IMR-90 (cell line): ENCODE data around the gene STX8. TPM values are rescaled to one million over a fixed set of nuclear protein-coding genes. Genes with fewer than 3 reads are reported as not detected.

Experiments
- ATAC-seq: fragments of 200-7000 bp; cut with Tn5 transposase; 2 replicates; pipeline ENCODE4 v1.9.1; 2020; ENCODE audit warnings: low read depth, mild to moderate bottlenecking, moderate library complexity
- BruUV-seq: library from RNA; stranded (reverse); fragments of 400-500 nt; replicated peaks from 2 replicates; lab custom pipeline; 2021; lab: Mats Ljungman, UMichigan
- CTCF ChIA-PET: fragments of 300-600 bp; formaldehyde crosslinking; extraction: SDS; loops from one replicate; lab custom pipeline; 2021; ENCODE audit warnings: antibody characterized with exemption; lab: Yijun Ruan, JAX
- POLR2A ChIA-PET: fragments of 300-600 bp; sonication (Branson Sonifier 250); formaldehyde crosslinking; loops from one replicate; lab custom pipeline; 2022; ENCODE audit warnings: antibody characterized with exemption; ENCODE audit not compliant: unreplicated experiment; lab: Charles Lee
- DNase-seq: peaks from one replicate; pipeline ENCODE4 v3.0.0; 2013
- H2AFZ ChIP-seq: replicated peaks from 2 replicates; pipeline ENCODE3; 2013; ENCODE audit warnings: low read length, mild to moderate bottlenecking; ENCODE audit not compliant: poor library complexity
- H2AK5ac ChIP-seq: 2 replicates; pipeline ENCODE4 v1.6.1; 2013; ENCODE audit warnings: low read depth, low read length, inconsistent platforms
- H2AK9ac ChIP-seq: replicated peaks from 2 replicates; pipeline ENCODE3; 2013; ENCODE audit warnings: mild to moderate bottlenecking, low read depth, low read length, moderate library complexity; ENCODE audit not compliant: poor library complexity
- H2BK120ac ChIP-seq: 2 replicates; pipeline ENCODE4 v1.6.1; 2013; ENCODE audit warnings: low read depth, low read length, inconsistent platforms
- H2BK15ac ChIP-seq: 3 replicates; pipeline ENCODE4 v1.6.1; 2013; ENCODE audit warnings: low read depth, low read length, inconsistent platforms
- H2BK20ac ChIP-seq: 2 replicates; pipeline ENCODE4 v1.6.1; 2013; ENCODE audit warnings: low read depth, mild to moderate bottlenecking, inconsistent platforms, low read length, moderate library complexity
- H2BK5ac ChIP-seq: 2 replicates; pipeline ENCODE4 v1.6.1; 2013; ENCODE audit warnings: mild to moderate bottlenecking, low read depth, low read length, inconsistent platforms; ENCODE audit not compliant: poor library complexity, severe bottlenecking
- H3K14ac ChIP-seq: replicated peaks from 2 replicates; pipeline ENCODE4 v1.6.1; 2013; ENCODE audit warnings: low read depth, low read length, inconsistent platforms
- H3K18ac ChIP-seq: 2 replicates; pipeline ENCODE4 v1.6.1; 2013; ENCODE audit warnings: low read depth, low read length, control low read depth
- H3K23ac ChIP-seq: 2 replicates; pipeline ENCODE4 v1.6.1; 2013; ENCODE audit warnings: low read depth, low read length, inconsistent platforms
- H3K27ac ChIP-seq: 2 replicates; pipeline ENCODE4 v1.5.1; 2013; ENCODE audit warnings: mild to moderate bottlenecking, control low read depth, low read length; ENCODE audit not compliant: insufficient read depth
- H3K27me3 ChIP-seq: 2 replicates; pipeline ENCODE4 v1.6.1; 2013; ENCODE audit warnings: low read length; ENCODE audit not compliant: control insufficient read depth, insufficient read depth
- H3K36me3 ChIP-seq: 2 replicates; pipeline ENCODE4 v1.6.1; 2013; ENCODE audit warnings: low read length, mixed read lengths; ENCODE audit not compliant: control insufficient read depth, insufficient read depth
- H3K4ac ChIP-seq: 2 replicates; pipeline ENCODE4 v1.6.1; 2013; ENCODE audit warnings: low read depth, low read length, inconsistent platforms
- H3K4me1 ChIP-seq: 2 replicates; pipeline ENCODE4 v1.6.1; 2013; ENCODE audit warnings: low read length, mixed read lengths; ENCODE audit not compliant: control insufficient read depth, insufficient read depth
- H3K4me2 ChIP-seq: 2 replicates; pipeline ENCODE4 v1.6.1; 2013; ENCODE audit warnings: low read depth, mild to moderate bottlenecking, control low read depth, low read length, moderate library complexity
- H3K4me3 ChIP-seq: 2 replicates; pipeline ENCODE4 v1.5.1; 2013; ENCODE audit warnings: low read depth, mild to moderate bottlenecking, control low read depth, low read length, moderate library complexity; ENCODE audit not compliant: insufficient read depth
- H3K56ac ChIP-seq: 2 replicates; pipeline ENCODE4 v1.6.1; 2013; ENCODE audit warnings: low read length, inconsistent platforms; ENCODE audit not compliant: insufficient read depth; ENCODE audit errors: extremely low read depth
- H3K79me1 ChIP-seq, 2 experiments: 2 replicates each; pipeline ENCODE4 v1.6.1; 2013; ENCODE audit warnings: low read length in 2 of 2, inconsistent platforms in 1 of 2, low read depth in 1 of 2
- H3K9ac ChIP-seq: 2 replicates; pipeline ENCODE4 v1.6.1; 2013; ENCODE audit warnings: low read depth, low read length, control low read depth
- H3K9me1 ChIP-seq: 2 replicates; pipeline ENCODE4 v1.6.1; 2013; ENCODE audit warnings: low read length, inconsistent platforms; ENCODE audit not compliant: insufficient read depth
- H3K9me3 ChIP-seq: 2 replicates; pipeline ENCODE4 v1.6.1; 2013; ENCODE audit warnings: low read length; ENCODE audit not compliant: control insufficient read depth, insufficient read depth
- H4K20me1 ChIP-seq: 2 replicates; pipeline ENCODE4 v1.6.1; 2013; ENCODE audit warnings: low read length, inconsistent platforms; ENCODE audit not compliant: insufficient read depth
- H4K5ac ChIP-seq: 2 replicates; pipeline ENCODE4 v1.6.1; 2013; ENCODE audit warnings: mild to moderate bottlenecking, low read depth, low read length, control low read depth
- H4K8ac ChIP-seq, 2 experiments: 2 replicates each; pipeline ENCODE4 v1.6.1; 2013; ENCODE audit warnings: low read depth in 2 of 2, low read length in 2 of 2, control low read depth in 1 of 2, inconsistent platforms in 1 of 2
- H4K91ac ChIP-seq: 2 replicates; pipeline ENCODE4 v1.6.1; 2013; ENCODE audit warnings: low read depth, low read length, inconsistent platforms; ENCODE audit not compliant: insufficient read depth
- BHLHE40 ChIP-seq: fragments of 150-350 bp; IDR thresholded peaks from 2 replicates; pipeline ENCODE4 v1.6.1; 2016; ENCODE audit warnings: mild to moderate bottlenecking, low read depth, low read length
- CEBPB ChIP-seq: IDR thresholded peaks from 2 replicates; pipeline ENCODE4 v1.6.1; 2012; ENCODE audit warnings: low read depth, low read length, improper control_type of control experiment
- CTCF ChIP-seq: conservative IDR thresholded peaks from 2 replicates; pipeline ENCODE4 v1.5.1; 2012; ENCODE audit warnings: mild to moderate bottlenecking, low read depth, low read length, improper control_type of control experiment
- ELK1 ChIP-seq: fragments of 150-350 bp; IDR thresholded peaks from 2 replicates; pipeline ENCODE4 v1.6.1; 2016; ENCODE audit warnings: low read depth, mild to moderate bottlenecking, low read length, moderate library complexity, borderline replicate concordance
- FOS ChIP-seq: fragments of 150-350 bp; IDR thresholded peaks from 2 replicates; pipeline ENCODE4 v1.6.1; 2016; ENCODE audit warnings: low read depth, low read length
- MAFK ChIP-seq: IDR thresholded peaks from 2 replicates; pipeline ENCODE4 v1.6.1; 2012; ENCODE audit warnings: low read depth, low read length, improper control_type of control experiment
- MXI1 ChIP-seq: IDR thresholded peaks from 2 replicates; pipeline ENCODE4 v1.6.1; 2012; ENCODE audit warnings: low read depth, mild to moderate bottlenecking, low read length, moderate library complexity, borderline replicate concordance
- NFE2L2 ChIP-seq: fragments of 150-350 bp; IDR thresholded peaks from 2 replicates; pipeline ENCODE4 v1.6.1; 2016; ENCODE audit warnings: low read depth, mild to moderate bottlenecking, low read length
- POLR2A ChIP-seq: IDR thresholded peaks from 2 replicates; pipeline ENCODE4 v1.6.1; 2012; ENCODE audit warnings: mild to moderate bottlenecking, low read depth, low read length
- RCOR1 ChIP-seq: IDR thresholded peaks from 2 replicates; pipeline ENCODE4 v1.6.1; 2012; ENCODE audit warnings: mild to moderate bottlenecking, low read length, improper control_type of control experiment; ENCODE audit not compliant: insufficient replicate concordance
- RFX5 ChIP-seq: IDR thresholded peaks from 2 replicates; pipeline ENCODE4 v1.8.0; 2012; ENCODE audit warnings: low read depth, mild to moderate bottlenecking, low read length, moderate library complexity
- WGBS, 2 experiments: methylation state at CpG; one replicate each; pipeline versions ENCODE4 v1.1.5 to v1.1.7; 2013; ENCODE audit warnings: missing lambda C conversion rate in 2 of 2; ENCODE audit not compliant: insufficient read length in 1 of 2; ENCODE audit errors: extremely low coverage in 2 of 2; 5-methylcytosine and 5-hydroxymethylcytosine counted together
- dilution Hi-C: fragments of 300-500 bp; cut with HindIII; formaldehyde crosslinking; loops from one replicate; pipeline ENCODE4 v1.14.3; 2018; ENCODE audit warnings: low sequenced_read_pairs; ENCODE audit not compliant: unreplicated experiment
- in situ Hi-C: fragments of 300-500 bp; cut with MboI; formaldehyde crosslinking; loops from 3 replicates; pipeline ENCODE4 v1.14.3; 2019; ENCODE audit warnings: low sequenced_read_pairs, inconsistent platforms, mixed read lengths
- intact Hi-C: fragments of 100-400 bp; cut with micrococcal nuclease; formaldehyde crosslinking; loops from 2 replicates; pipeline ENCODE4 v1.10.0; 2022
- polyA plus RNA-seq, 3 experiments: library from polyadenylated mRNA; depleted of rRNA; stranded (reverse); fragments of >200 nt; gene quantifications; 2 replicates each; pipeline ENCODE4 v1.2.3, GENCODE V29; 2012; ENCODE audit warnings: low replicate concordance in 1 of 3
- total RNA-seq: library from RNA; depleted of rRNA; stranded (reverse); fragments of >200 nt; gene quantifications from 2 replicates; pipeline ENCODE4 v1.2.3, GENCODE V29; 2012

Gene STX8
- total and polyA plus RNA-seq, 2 of the 4 experiments (the other 2 are of a cell fraction): 26.5 to 47.0 TPM

- WGBS, 2 experiments: no CpG with 5 or more reads among the region's 10 CpGs
- H3K9me1 ChIP-seq: no peaks in the 10 kb centered on the region
- ChIA-PET CTCF (no interaction called here), POLR2A (no interaction called here)
- H3K27me3 ChIP-seq: no peaks in the 10 kb centered on the region
- no peak overlapping the region for H3K4me2 ChIP-seq
- H3K14ac ChIP-seq: no peak overlapping the region
- TF ChIP-seq CTCF (no peak), NFE2L2 (no peak), RCOR1 (no peak), MXI1 (no peak), POLR2A (no peak), ELK1 (no peak), RFX5 (no peak), FOS (no peak), BHLHE40 (no peak), CEBPB (no peak), MAFK (no peak)
- H3K27ac ChIP-seq: no peak overlapping the region
- intact Hi-C loops: no loop called here
- no peak overlapping the region for H2BK120ac ChIP-seq
- H3K18ac ChIP-seq: no peak overlapping the region
- ATAC-seq (no peak), DNase-seq (no peak)
- H3K79me1 ChIP-seq: no peaks in the 10 kb centered on the region
- no peak overlapping the region for H3K56ac ChIP-seq
- H4K5ac ChIP-seq: no peak overlapping the region
- H4K20me1 ChIP-seq: no peaks in the 10 kb centered on the region
- H3K23ac ChIP-seq: no peak overlapping the region
- dilution Hi-C loops: no loop called here
- BruUV-seq: no TSS peak
- H4K8ac ChIP-seq: no peak overlapping the region
- no peak overlapping the region for H2AFZ ChIP-seq
- no peak overlapping the region for H2BK15ac ChIP-seq
- no peak overlapping the region for H3K4me3 ChIP-seq
- H2BK20ac ChIP-seq: no peak overlapping the region
- no peak overlapping the region for H3K9ac ChIP-seq
- no peak overlapping the region for H3K4ac ChIP-seq
- in situ Hi-C loops: loop anchor here (10.0 kb wide), 1 partner anchor 60 kb away; no protein-coding TSS in a partner anchor
- H3K4me1 ChIP-seq: no peaks in the 10 kb centered on the region
- no peak overlapping the region for H4K91ac ChIP-seq
- H3K36me3 ChIP-seq: no peaks in the 10 kb centered on the region
- no peak overlapping the region for H2AK5ac ChIP-seq
- H2AK9ac ChIP-seq: no peak overlapping the region
- no peak overlapping the region for H2BK5ac ChIP-seq
- H3K9me3 ChIP-seq: peaks cover 3% of the 10 kb centered on the region; the same call in 1 of the 2 replicates
Observed at GRCh38 chr17:9334536-9335446, 240.8 kb downstream of the STX8 start.
